Neural progenitor cell (in vitro differentiated cells): ENCODE data around the gene NES. TPM values are rescaled to one million over a fixed set of nuclear protein-coding genes. Genes with fewer than 3 reads are reported as not detected.
A peak's percentile ranks its signal among the peaks of the same experiment; 100 is the strongest.

ENCODE experiments used
- DNase-seq: peaks from one replicate; pipeline ENCODE4 v3.0.0-alpha.2; 2016; ENCODE audit warnings: low spot score
- H2AFZ ChIP-seq: fragments of 200-600 bp; sonication (generic); replicated peaks from 2 replicates; pipeline ENCODE4 v1.6.1; 2016; ENCODE audit warnings: antibody characterized with exemption
- H3F3A ChIP-seq: fragments of 200-600 bp; sonication (generic); 2 replicates; pipeline ENCODE4 v1.6.1; 2016; ENCODE audit warnings: antibody characterized with exemption, low read depth
- H3K27ac ChIP-seq: fragments of 200-600 bp; sonication (generic); 2 replicates; pipeline ENCODE4 v1.5.1; 2016; ENCODE audit warnings: mild to moderate bottlenecking
- H3K27me3 ChIP-seq: fragments of 200-600 bp; sonication (generic); 2 replicates; pipeline ENCODE4 v1.6.1; 2016; ENCODE audit warnings: mild to moderate bottlenecking, moderate library complexity
- H3K36me3 ChIP-seq: fragments of 200-600 bp; sonication (generic); 2 replicates; pipeline ENCODE4 v1.5.1; 2016
- H3K4me1 ChIP-seq: fragments of 200-600 bp; sonication (generic); 2 replicates; pipeline ENCODE4 v1.6.1; 2016; ENCODE audit warnings: mixed run types
- H3K4me2 ChIP-seq: fragments of 200-600 bp; sonication (generic); 2 replicates; pipeline ENCODE4 v1.6.1; 2016
- H3K4me3 ChIP-seq: fragments of 200-600 bp; sonication (generic); 2 replicates; pipeline ENCODE4 v1.5.1; 2016
- H3K79me2 ChIP-seq: fragments of 200-600 bp; sonication (generic); 2 replicates; pipeline ENCODE4 v1.6.1; 2016; ENCODE audit warnings: low read depth
- H3K9ac ChIP-seq: fragments of 200-600 bp; sonication (generic); 2 replicates; pipeline ENCODE4 v1.6.1; 2016
- H3K9me3 ChIP-seq: fragments of 200-600 bp; sonication (generic); 2 replicates; pipeline ENCODE4 v1.5.1; 2016; ENCODE audit warnings: low read depth
- H4K20me1 ChIP-seq: fragments of 200-600 bp; sonication (generic); 2 replicates; pipeline ENCODE4 v1.6.1; 2016; ENCODE audit warnings: low read depth
- H3K27ac Mint-ChIP-seq: 3 replicates; pipeline ENCODE4 v1.8.0; 2021; ENCODE audit warnings: mixed read lengths
- H3K27me3 Mint-ChIP-seq: 2 replicates; pipeline ENCODE4 v1.8.0; 2022; ENCODE audit warnings: low read depth, mild to moderate bottlenecking, inconsistent platforms, moderate library complexity, mixed read lengths; ENCODE audit not compliant: insufficient read depth
- H3K36me3 Mint-ChIP-seq: 3 replicates; pipeline ENCODE4 v1.8.0; 2021; ENCODE audit warnings: mixed read lengths
- H3K4me1 Mint-ChIP-seq: 3 replicates; pipeline ENCODE4 v1.8.0; 2021; ENCODE audit warnings: mixed read lengths
- H3K4me3 Mint-ChIP-seq: 3 replicates; pipeline ENCODE4 v1.8.0; 2021; ENCODE audit warnings: mild to moderate bottlenecking, moderate library complexity, mixed read lengths
- H3K9me3 Mint-ChIP-seq: 3 replicates; pipeline ENCODE4 v1.8.0; 2020; ENCODE audit warnings: mixed read lengths
- EZH2 ChIP-seq: fragments of 200-600 bp; sonication (generic); IDR thresholded peaks from 2 replicates; pipeline ENCODE4 v1.6.1; 2017; ENCODE audit warnings: antibody characterized with exemption, mild to moderate bottlenecking, moderate library complexity
- EZH2phosphoT487 ChIP-seq: fragments of 200-600 bp; sonication (generic); IDR thresholded peaks from 2 replicates; pipeline ENCODE4 v1.6.1; 2017; ENCODE audit warnings: antibody characterized with exemption
- total RNA-seq: library from RNA; depleted of rRNA; stranded (reverse); fragments of >200 nt; gene quantifications from 2 replicates; pipeline ENCODE4 v1.2.3, GENCODE V29; 2015; ENCODE audit warnings: low replicate concordance
- TF ChIP-seq, protein P1 (sequence below): fragments of 200-600 bp; sonication (generic); IDR thresholded peaks from 2 replicates; pipeline ENCODE4 v1.5.1; 2017; ENCODE audit warnings: antibody characterized with exemption, mild to moderate bottlenecking

Gene NES
- total RNA-seq, 1 donor from 2014 or later, result 83.8 TPM

DNA sequence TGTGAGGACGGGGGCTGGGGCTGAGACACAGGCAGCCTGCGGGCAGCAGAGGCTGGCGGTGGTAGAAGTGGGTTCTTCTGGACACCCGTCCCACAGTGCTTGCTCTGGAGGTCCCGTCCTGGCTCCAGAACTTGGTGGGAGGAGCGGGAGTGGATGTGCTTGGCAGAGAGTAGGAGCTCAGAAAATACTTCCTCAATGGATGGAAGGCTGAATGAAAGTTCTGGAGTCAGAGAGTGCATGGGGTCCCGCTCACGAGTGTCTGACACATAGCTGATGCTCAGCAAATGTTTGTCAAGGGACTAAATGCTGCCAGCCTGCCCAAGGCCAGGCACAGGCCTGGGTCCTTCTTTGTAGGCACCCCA is 13.4 kb upstream of the NES start:
- Histone ChIP-seq H3K27ac (no peak overlapping the region), H3K9ac (no peak overlapping the region), H3F3A (peaks cover 52% of the 10 kb centered on the region), H3K36me3 (no peaks in the 10 kb centered on the region), H3K79me2 (no peaks in the 10 kb centered on the region), H3K27me3 (peaks cover 15% of the 10 kb centered on the region), H3K9me3 (no peaks in the 10 kb centered on the region), H3K4me2 (peak overlapping the region; percentile 84), H3K4me1 (peaks cover 53% of the 10 kb centered on the region), H4K20me1 (no peaks in the 10 kb centered on the region), H3K4me3 (no peak overlapping the region), H2AFZ (no peak overlapping the region)
- H3K4me1 Mint-ChIP-seq, result peaks cover 58% of the 10 kb centered on the region
- no peaks in the 10 kb centered on the region for H3K36me3 Mint-ChIP-seq
- no peak for DNase-seq
- H3K4me3 Mint-ChIP-seq, result peak overlapping the region; percentile 78
- no peaks in the 10 kb centered on the region for H3K9me3 Mint-ChIP-seq
- H3K27me3 Mint-ChIP-seq, result peaks cover 13% of the 10 kb centered on the region
- H3K27ac Mint-ChIP-seq, result peak overlapping the region; percentile 74
- TF ChIP-seq, protein P1, sequence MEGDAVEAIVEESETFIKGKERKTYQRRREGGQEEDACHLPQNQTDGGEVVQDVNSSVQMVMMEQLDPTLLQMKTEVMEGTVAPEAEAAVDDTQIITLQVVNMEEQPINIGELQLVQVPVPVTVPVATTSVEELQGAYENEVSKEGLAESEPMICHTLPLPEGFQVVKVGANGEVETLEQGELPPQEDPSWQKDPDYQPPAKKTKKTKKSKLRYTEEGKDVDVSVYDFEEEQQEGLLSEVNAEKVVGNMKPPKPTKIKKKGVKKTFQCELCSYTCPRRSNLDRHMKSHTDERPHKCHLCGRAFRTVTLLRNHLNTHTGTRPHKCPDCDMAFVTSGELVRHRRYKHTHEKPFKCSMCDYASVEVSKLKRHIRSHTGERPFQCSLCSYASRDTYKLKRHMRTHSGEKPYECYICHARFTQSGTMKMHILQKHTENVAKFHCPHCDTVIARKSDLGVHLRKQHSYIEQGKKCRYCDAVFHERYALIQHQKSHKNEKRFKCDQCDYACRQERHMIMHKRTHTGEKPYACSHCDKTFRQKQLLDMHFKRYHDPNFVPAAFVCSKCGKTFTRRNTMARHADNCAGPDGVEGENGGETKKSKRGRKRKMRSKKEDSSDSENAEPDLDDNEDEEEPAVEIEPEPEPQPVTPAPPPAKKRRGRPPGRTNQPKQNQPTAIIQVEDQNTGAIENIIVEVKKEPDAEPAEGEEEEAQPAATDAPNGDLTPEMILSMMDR, result no peak
- no peak for TF ChIP-seq EZH2
- TF ChIP-seq EZH2phosphoT487, result no peak

DNA sequence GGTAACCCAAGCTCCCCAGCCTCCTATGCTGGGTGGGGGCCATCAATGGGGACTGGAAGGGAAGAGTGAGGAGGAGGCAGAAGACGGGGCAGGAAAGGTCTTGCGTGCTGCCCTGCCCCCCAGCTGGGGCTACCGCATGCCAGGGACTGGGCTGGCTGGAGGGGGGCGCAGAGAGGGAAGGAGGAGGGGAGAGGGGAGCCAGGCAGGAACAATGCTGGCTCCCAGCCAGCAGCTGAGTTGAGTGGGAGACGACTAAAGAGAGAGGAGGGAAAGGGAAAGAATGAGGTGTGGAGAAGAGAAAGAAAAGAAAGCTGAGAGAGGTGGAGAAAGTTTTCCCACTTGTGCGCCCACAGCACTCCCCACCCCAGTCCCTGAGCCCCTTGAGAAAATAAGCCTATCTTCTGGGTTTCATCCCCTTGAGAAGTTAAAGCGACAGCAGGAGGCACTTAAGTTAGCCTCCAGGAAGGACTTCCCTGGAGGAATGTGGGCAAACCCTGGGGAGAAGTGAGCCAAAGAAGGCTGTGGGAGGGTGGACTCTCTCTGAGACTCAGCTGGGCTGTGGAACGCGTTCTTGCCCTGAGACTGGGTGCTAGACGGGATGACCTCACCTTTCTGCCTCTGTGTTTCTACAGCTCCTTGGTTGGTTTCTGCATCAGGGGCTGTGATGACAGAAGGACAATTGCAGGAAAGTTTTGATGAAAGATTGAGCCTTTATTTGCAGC is 12.9 kb upstream of the NES start:
- Histone ChIP-seq H3K27me3 (peaks cover 15% of the 10 kb centered on the region), H3K27ac (no peak overlapping the region), H4K20me1 (no peaks in the 10 kb centered on the region), H3K79me2 (no peaks in the 10 kb centered on the region), H2AFZ (no peak overlapping the region), H3K36me3 (no peaks in the 10 kb centered on the region), H3F3A (peaks cover 52% of the 10 kb centered on the region), H3K4me3 (peak overlapping the region; percentile 44), H3K4me1 (peaks cover 53% of the 10 kb centered on the region), H3K9ac (no peak overlapping the region), H3K9me3 (no peaks in the 10 kb centered on the region), H3K4me2 (peak overlapping the region; percentile 84)
- no peak for TF ChIP-seq EZH2phosphoT487
- TF ChIP-seq, protein P1, result no peak
- no peak for TF ChIP-seq EZH2
- peak; percentile 54 for DNase-seq
- no peaks in the 10 kb centered on the region for H3K36me3 Mint-ChIP-seq
- H3K4me3 Mint-ChIP-seq, result peak overlapping the region; percentile 78
- peaks cover 58% of the 10 kb centered on the region for H3K4me1 Mint-ChIP-seq
- no peaks in the 10 kb centered on the region for H3K9me3 Mint-ChIP-seq
- H3K27me3 Mint-ChIP-seq, result peaks cover 13% of the 10 kb centered on the region
- peak overlapping the region; percentile 74 for H3K27ac Mint-ChIP-seq

DNA sequence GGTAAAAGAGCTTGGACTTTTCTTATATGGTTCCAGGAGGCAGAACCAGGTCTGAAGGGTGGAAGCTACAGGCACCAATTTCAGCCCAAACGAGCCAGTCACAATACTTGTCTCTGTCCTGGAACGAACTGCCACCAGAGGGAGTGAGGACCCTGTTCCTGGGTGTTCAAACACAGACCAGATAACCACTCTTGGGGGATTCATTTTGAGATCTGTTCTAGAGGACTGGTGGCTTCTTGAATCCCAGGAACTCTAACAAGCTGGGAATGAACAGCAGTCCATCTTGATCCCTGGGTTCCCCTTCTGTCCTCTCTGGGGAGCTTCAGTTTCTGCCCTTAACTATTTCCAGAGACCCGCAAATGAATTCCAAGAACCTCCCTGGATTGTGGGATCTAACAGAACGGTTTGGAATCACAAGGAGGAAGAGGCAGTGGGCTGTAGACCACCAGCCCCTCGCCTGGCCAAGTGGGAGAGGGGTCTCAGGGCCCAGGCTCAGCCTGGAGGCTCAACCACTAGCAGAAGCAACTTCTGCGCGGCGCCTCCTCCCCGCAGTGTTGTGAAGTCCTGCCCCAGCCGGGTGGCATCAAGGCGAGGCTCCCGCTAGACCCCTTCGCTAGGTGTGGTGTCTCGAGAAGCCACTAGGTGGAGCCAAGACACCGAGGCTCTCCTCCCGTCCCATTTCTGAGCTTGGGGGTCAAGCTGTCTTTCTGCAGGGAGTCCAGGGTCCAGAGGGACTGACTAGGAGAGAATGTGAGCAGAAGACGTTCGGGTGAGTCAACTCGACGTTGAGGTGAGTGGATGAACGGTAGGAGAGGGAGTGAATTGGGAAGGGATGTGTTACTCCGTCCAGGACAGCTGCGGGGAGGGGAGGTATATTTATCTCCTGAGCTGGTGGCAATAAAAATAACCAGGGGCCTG is 12.1 kb upstream of the NES start:
- H3K9me3 ChIP-seq, result no peaks in the 10 kb centered on the region
- peak overlapping the region; percentile 84 for H3K4me2 ChIP-seq
- no peak for TF ChIP-seq EZH2
- TF ChIP-seq, protein P1, result peak; percentile 79
- no peak for TF ChIP-seq EZH2phosphoT487
- peaks cover 13% of the 10 kb centered on the region for H3K27me3 Mint-ChIP-seq
- no peak overlapping the region for H3K27ac ChIP-seq
- H3K4me3 Mint-ChIP-seq, result peak overlapping the region; percentile 78
- no peak overlapping the region for H3K9ac ChIP-seq
- H4K20me1 ChIP-seq, result no peaks in the 10 kb centered on the region
- H3K4me3 ChIP-seq, result peak overlapping the region; percentile 44
- H3K27ac Mint-ChIP-seq, result peak overlapping the region; percentile 85
- H3K36me3 Mint-ChIP-seq, result no peaks in the 10 kb centered on the region
- H3K27me3 ChIP-seq, result peaks cover 15% of the 10 kb centered on the region
- H3K4me1 Mint-ChIP-seq, result peaks cover 56% of the 10 kb centered on the region
- H2AFZ ChIP-seq, result peak overlapping the region; percentile 92
- H3K79me2 ChIP-seq, result no peaks in the 10 kb centered on the region
- peak; percentile 94 for DNase-seq
- peaks cover 46% of the 10 kb centered on the region for H3K4me1 ChIP-seq
- H3K36me3 ChIP-seq, result no peaks in the 10 kb centered on the region
- peaks cover 46% of the 10 kb centered on the region for H3F3A ChIP-seq
- no peaks in the 10 kb centered on the region for H3K9me3 Mint-ChIP-seq
